ENCODE data around the gene TNS1. TPM values are rescaled to one million over a fixed set of nuclear protein-coding genes. Genes with fewer than 3 reads are reported as not detected.

TNS1 gene
- total RNA-seq, 1 donor from 2014 or later: 0.91 TPM

GRCh38 chr2:217974389-217975005 is 28.3 kb downstream of the TNS1 start:
- H3K36me3 Mint-ChIP-seq (ENCODE audit: low read depth): no peaks in the 10 kb centered on the region
- no peaks in the 10 kb centered on the region for H3K4me1 Mint-ChIP-seq (ENCODE audit: low read depth)
- intact Hi-C loops (cut with micrococcal nuclease): no loop called here
- DNase-seq (ENCODE audit: low spot score): no peak
- H3K27ac Mint-ChIP-seq: no peak overlapping the region
- H3K27me3 Mint-ChIP-seq (ENCODE audit: low read depth): peaks cover 7% of the 10 kb centered on the region
- no peak overlapping the region for H3K4me3 Mint-ChIP-seq (ENCODE audit: low read depth)
- no peaks in the 10 kb centered on the region for H3K9me3 Mint-ChIP-seq

- Mint-ChIP-seq H3K36me3 (ENCODE audit: low read depth) (no peaks in the 10 kb centered on the region), H3K4me1 (ENCODE audit: low read depth) (no peaks in the 10 kb centered on the region), H3K4me3 (ENCODE audit: low read depth) (no peak overlapping the region), H3K27me3 (ENCODE audit: low read depth) (peaks cover 7% of the 10 kb centered on the region), H3K9me3 (no peaks in the 10 kb centered on the region), H3K27ac (no peak overlapping the region)
- DNase-seq (ENCODE audit: low spot score): no peak
- intact Hi-C loops (cut with micrococcal nuclease): no loop called here
Observed at GRCh38 chr2:217973008-217973787, 29.6 kb downstream of the TNS1 start.

- Mint-ChIP-seq H3K4me1 (ENCODE audit: low read depth) (no peaks in the 10 kb centered on the region), H3K36me3 (ENCODE audit: low read depth) (no peaks in the 10 kb centered on the region), H3K27ac (no peak overlapping the region), H3K27me3 (ENCODE audit: low read depth) (peaks cover 12% of the 10 kb centered on the region), H3K4me3 (ENCODE audit: low read depth) (no peak overlapping the region), H3K9me3 (no peaks in the 10 kb centered on the region)
- intact Hi-C loops (cut with micrococcal nuclease): no loop called here
- no peak for DNase-seq (ENCODE audit: low spot score)
Observed at GRCh38 chr2:217972490-217972889, 30.3 kb downstream of the TNS1 start.

GRCh38 chr2:217972037-217972436 is 30.8 kb downstream of the TNS1 start:
- no peak overlapping the region for H3K4me3 Mint-ChIP-seq (ENCODE audit: low read depth)
- H3K27me3 Mint-ChIP-seq (ENCODE audit: low read depth): peaks cover 12% of the 10 kb centered on the region
- H3K9me3 Mint-ChIP-seq: no peaks in the 10 kb centered on the region
- H3K27ac Mint-ChIP-seq: no peak overlapping the region
- H3K36me3 Mint-ChIP-seq (ENCODE audit: low read depth): no peaks in the 10 kb centered on the region
- DNase-seq (ENCODE audit: low spot score): no peak
- H3K4me1 Mint-ChIP-seq (ENCODE audit: low read depth): no peaks in the 10 kb centered on the region
- intact Hi-C loops (cut with micrococcal nuclease): no loop called here

GRCh38 chr2:217971166-217971565 is 31.6 kb downstream of the TNS1 start:
- intact Hi-C loops (cut with micrococcal nuclease): no loop called here
- Mint-ChIP-seq H3K27me3 (ENCODE audit: low read depth) (peaks cover 12% of the 10 kb centered on the region), H3K4me3 (ENCODE audit: low read depth) (no peak overlapping the region), H3K36me3 (ENCODE audit: low read depth) (no peaks in the 10 kb centered on the region), H3K27ac (no peak overlapping the region), H3K4me1 (ENCODE audit: low read depth) (no peaks in the 10 kb centered on the region), H3K9me3 (no peaks in the 10 kb centered on the region)
- no peak for DNase-seq (ENCODE audit: low spot score)

GRCh38 chr2:217970206-217970605 is 32.6 kb downstream of the TNS1 start:
- no peak overlapping the region for H3K4me3 Mint-ChIP-seq (ENCODE audit: low read depth)
- no peaks in the 10 kb centered on the region for H3K4me1 Mint-ChIP-seq (ENCODE audit: low read depth)
- DNase-seq (ENCODE audit: low spot score): no peak
- no peak overlapping the region for H3K27ac Mint-ChIP-seq
- H3K9me3 Mint-ChIP-seq: no peaks in the 10 kb centered on the region
- intact Hi-C loops (cut with micrococcal nuclease): no loop called here
- no peaks in the 10 kb centered on the region for H3K36me3 Mint-ChIP-seq (ENCODE audit: low read depth)
- H3K27me3 Mint-ChIP-seq (ENCODE audit: low read depth): peaks cover 12% of the 10 kb centered on the region

GRCh38 chr2:217969588-217969987 is 33.2 kb downstream of the TNS1 start:
- H3K4me1 Mint-ChIP-seq (ENCODE audit: low read depth): no peaks in the 10 kb centered on the region
- H3K27ac Mint-ChIP-seq: no peak overlapping the region
- no peak for DNase-seq (ENCODE audit: low spot score)
- H3K4me3 Mint-ChIP-seq (ENCODE audit: low read depth): no peak overlapping the region
- H3K27me3 Mint-ChIP-seq (ENCODE audit: low read depth): peaks cover 12% of the 10 kb centered on the region
- no peaks in the 10 kb centered on the region for H3K9me3 Mint-ChIP-seq
- H3K36me3 Mint-ChIP-seq (ENCODE audit: low read depth): no peaks in the 10 kb centered on the region
- intact Hi-C loops (cut with micrococcal nuclease): no loop called here

- H3K4me1 Mint-ChIP-seq (ENCODE audit: low read depth): no peaks in the 10 kb centered on the region
- no peaks in the 10 kb centered on the region for H3K9me3 Mint-ChIP-seq
- DNase-seq (ENCODE audit: low spot score): no peak
- no peak overlapping the region for H3K27ac Mint-ChIP-seq
- intact Hi-C loops (cut with micrococcal nuclease): no loop called here
- H3K4me3 Mint-ChIP-seq (ENCODE audit: low read depth): no peak overlapping the region
- no peaks in the 10 kb centered on the region for H3K36me3 Mint-ChIP-seq (ENCODE audit: low read depth)
- H3K27me3 Mint-ChIP-seq (ENCODE audit: low read depth): peaks cover 11% of the 10 kb centered on the region
Observed at GRCh38 chr2:217968023-217968422, 34.8 kb downstream of the TNS1 start.

GRCh38 chr2:217966423-217967070 is 36.2 kb downstream of the TNS1 start:
- H3K9me3 Mint-ChIP-seq: no peaks in the 10 kb centered on the region
- H3K27me3 Mint-ChIP-seq (ENCODE audit: low read depth): peaks cover 11% of the 10 kb centered on the region
- no peak overlapping the region for H3K27ac Mint-ChIP-seq
- no peak for DNase-seq (ENCODE audit: low spot score)
- H3K4me1 Mint-ChIP-seq (ENCODE audit: low read depth): no peaks in the 10 kb centered on the region
- no peaks in the 10 kb centered on the region for H3K36me3 Mint-ChIP-seq (ENCODE audit: low read depth)
- intact Hi-C loops (cut with micrococcal nuclease): no loop called here
- no peak overlapping the region for H3K4me3 Mint-ChIP-seq (ENCODE audit: low read depth)

GRCh38 chr2:217964275-217965161 is 38.3 kb downstream of the TNS1 start:
- intact Hi-C loops (cut with micrococcal nuclease): no loop called here
- Mint-ChIP-seq H3K36me3 (ENCODE audit: low read depth) (no peaks in the 10 kb centered on the region), H3K27me3 (ENCODE audit: low read depth) (peaks cover 5% of the 10 kb centered on the region), H3K9me3 (no peaks in the 10 kb centered on the region), H3K4me1 (ENCODE audit: low read depth) (no peaks in the 10 kb centered on the region), H3K27ac (no peak overlapping the region), H3K4me3 (ENCODE audit: low read depth) (no peak overlapping the region)
- DNase-seq (ENCODE audit: low spot score): no peak

GRCh38 chr2:217960351-217960750 is 42.4 kb downstream of the TNS1 start:
- Mint-ChIP-seq H3K36me3 (ENCODE audit: low read depth) (no peaks in the 10 kb centered on the region), H3K4me1 (ENCODE audit: low read depth) (no peaks in the 10 kb centered on the region), H3K27me3 (ENCODE audit: low read depth) (no peaks in the 10 kb centered on the region), H3K4me3 (ENCODE audit: low read depth) (no peak overlapping the region), H3K27ac (no peak overlapping the region), H3K9me3 (no peaks in the 10 kb centered on the region)
- no peak for DNase-seq (ENCODE audit: low spot score)
- intact Hi-C loops (cut with micrococcal nuclease): no loop called here

GRCh38 chr2:217959723-217960122 is 43.1 kb downstream of the TNS1 start:
- H3K4me1 Mint-ChIP-seq (ENCODE audit: low read depth): no peaks in the 10 kb centered on the region
- DNase-seq (ENCODE audit: low spot score): no peak
- H3K27me3 Mint-ChIP-seq (ENCODE audit: low read depth): no peaks in the 10 kb centered on the region
- intact Hi-C loops (cut with micrococcal nuclease): no loop called here
- no peak overlapping the region for H3K4me3 Mint-ChIP-seq (ENCODE audit: low read depth)
- H3K9me3 Mint-ChIP-seq: no peaks in the 10 kb centered on the region
- no peak overlapping the region for H3K27ac Mint-ChIP-seq
- H3K36me3 Mint-ChIP-seq (ENCODE audit: low read depth): no peaks in the 10 kb centered on the region
